ENCODE measurements around the gene TNNI2.

GRCh38 chr11:1854132-1854948, 15.6 kb downstream of the TNNI2 start:
- no peak for TF ChIP-seq POLR2AphosphoS5 (IDR thresholded peaks at IDR 0.05; ENCODE audit: borderline replicate concordance, low read depth, low read length)
- TF ChIP-seq EZH2 (IDR thresholded peaks at IDR 0.05) = no peak
